Omental fat pad (tissue), 4 donors: ENCODE results near the gene TBK1. TPM values are rescaled to one million over a fixed set of nuclear protein-coding genes. Genes with fewer than 3 reads are reported as not detected.

Experiments
- ATAC-seq: fragments of 150-250 bp; one replicate; pipeline ENCODE4 v1.9.1; 2016; ENCODE audit warnings: mild to moderate bottlenecking, moderate library complexity; ENCODE audit not compliant: low FRiP score
- DNase-seq: peaks from one replicate; pipeline ENCODE4 v3.0.0-alpha.2; 2019; ENCODE audit warnings: low spot score
- CTCF ChIP-seq, 3 donors: fragments of 450-650 bp; IDR thresholded peaks; one replicate each; pipeline ENCODE4 v1.5.1; 2016 to 2017; ENCODE audit warnings: antibody characterized with exemption in 3 of 3, mild to moderate bottlenecking in 3 of 3, moderate library complexity in 2 of 3
- total RNA-seq, 4 donors: library from RNA; depleted of rRNA; stranded (reverse); fragments of >200 nt; gene quantifications; one replicate each; pipeline ENCODE4 v1.1.0, GENCODE V29; 2016

The TBK1 gene
- total RNA-seq, 4 donors from 2014 or later, result 20.4 to 33.9 (median 27.4) TPM

- no peak for TF ChIP-seq CTCF (IDR thresholded peaks at IDR 0.05)
- DNase-seq, result no peak
- ATAC-seq, result no peak
Observed at GRCh38 chr12:64411427-64411826, 40.5 kb upstream of the TBK1 start.

GRCh38 chr12:64412459-64412858 lies 39.5 kb upstream of the TBK1 start:
- ATAC-seq, result no peak
- no peak for DNase-seq
- no peak for TF ChIP-seq CTCF (IDR thresholded peaks at IDR 0.05)

- DNase-seq (no peak), ATAC-seq (no peak)
- TF ChIP-seq CTCF (IDR thresholded peaks at IDR 0.05), result no peak
Observed at GRCh38 chr12:64413884-64414283, 38.0 kb upstream of the TBK1 start.

GRCh38 chr12:64418209-64418608 lies 33.7 kb upstream of the TBK1 start:
- no peak for TF ChIP-seq CTCF (IDR thresholded peaks at IDR 0.05)
- DNase-seq (no peak), ATAC-seq (no peak)

GRCh38 chr12:64419696-64420095 lies 32.2 kb upstream of the TBK1 start:
- no peak for DNase-seq
- TF ChIP-seq CTCF (IDR thresholded peaks at IDR 0.05), result no peak
- ATAC-seq, result no peak

GRCh38 chr12:64427988-64428387 lies 23.9 kb upstream of the TBK1 start:
- no peak for TF ChIP-seq CTCF (IDR thresholded peaks at IDR 0.05)
- DNase-seq (no peak), ATAC-seq (no peak)

- no peak for TF ChIP-seq CTCF (IDR thresholded peaks at IDR 0.05)
- no peak for ATAC-seq
- no peak for DNase-seq
Observed at GRCh38 chr12:64428956-64429355, 23.0 kb upstream of the TBK1 start.
